ENCODE measurements around the gene ITPK1. TPM values are rescaled to one million over a fixed set of nuclear protein-coding genes. Genes with fewer than 3 reads are reported as not detected.

The ITPK1 gene
- total RNA-seq, 4 donors from 2014 or later: 132 to 172 (median 157) TPM

- DNase-seq: no peak
- Histone ChIP-seq H3K9me3 (no peaks in the 10 kb centered on the region), H3K4me3 (no peak overlapping the region), H3K27ac (peak overlapping the region in 2 of 4 donors; percentile 25 to 44), H3K27me3 (no peaks in the 10 kb centered on the region), H3K36me3 (no peaks in the 10 kb centered on the region), H3K4me1 (peaks cover 0 to 26% (median 12%) of the 10 kb centered on the region in 4 donors)
- TF ChIP-seq CTCF (IDR thresholded peaks at IDR 0.05) (no peak), POLR2A (IDR thresholded peaks at IDR 0.05) (no peak)
Observed at GRCh38 chr14:93085911-93086310, 29.8 kb downstream of the ITPK1 start.

GRCh38 chr14:93084866-93085857 lies 30.6 kb downstream of the ITPK1 start:
- Histone ChIP-seq H3K27ac (peak overlapping the region in 1 of 4 donors; percentile 2), H3K4me3 (no peak overlapping the region), H3K4me1 (peaks cover 0 to 25% (median 14%) of the 10 kb centered on the region in 4 donors), H3K36me3 (no peaks in the 10 kb centered on the region), H3K9me3 (no peaks in the 10 kb centered on the region), H3K27me3 (no peaks in the 10 kb centered on the region)
- no peak for DNase-seq
- TF ChIP-seq POLR2A (IDR thresholded peaks at IDR 0.05): no peak

- Histone ChIP-seq H3K27ac (no peak overlapping the region), H3K9me3 (no peaks in the 10 kb centered on the region)
- DNase-seq: no peak
Observed at GRCh38 chr14:93084402-93084801, 31.3 kb downstream of the ITPK1 start.

GRCh38 chr14:93083917-93084316 lies 31.8 kb downstream of the ITPK1 start:
- TF ChIP-seq CTCF (IDR thresholded peaks at IDR 0.05) (no peak), POLR2A (IDR thresholded peaks at IDR 0.05) (no peak)
- Histone ChIP-seq H3K4me1 (peaks cover 0 to 24% (median 18%) of the 10 kb centered on the region in 4 donors), H3K4me3 (no peak overlapping the region), H3K36me3 (no peaks in the 10 kb centered on the region), H3K27me3 (no peaks in the 10 kb centered on the region), H3K9me3 (no peaks in the 10 kb centered on the region), H3K27ac (no peak overlapping the region)
- no peak for DNase-seq

More at GRCh38 chr14:93084402-93084801, 31.3 kb downstream of the ITPK1 start:
- TF ChIP-seq CTCF (IDR thresholded peaks at IDR 0.05) (no peak), POLR2A (IDR thresholded peaks at IDR 0.05) (no peak)
- Histone ChIP-seq H3K36me3 (no peaks in the 10 kb centered on the region), H3K27me3 (no peaks in the 10 kb centered on the region), H3K4me3 (no peak overlapping the region), H3K4me1 (peaks cover 0 to 23% (median 16%) of the 10 kb centered on the region in 4 donors)

GRCh38 chr14:93082576-93083001 lies 33.1 kb downstream of the ITPK1 start:
- no peak overlapping the region for H3K4me3 ChIP-seq
- no peak for DNase-seq
- no peaks in the 10 kb centered on the region for H3K9me3 ChIP-seq
- TF ChIP-seq POLR2A (IDR thresholded peaks at IDR 0.05) (no peak), CTCF (IDR thresholded peaks at IDR 0.05) (no peak)
- H3K4me1 ChIP-seq: peaks cover 0 to 24% (median 20%) of the 10 kb centered on the region in 4 donors
- H3K27ac ChIP-seq: peak overlapping the region in 3 of 4 donors; percentile 23 to 74 (median 52)
- H3K36me3 ChIP-seq: no peaks in the 10 kb centered on the region
- H3K27me3 ChIP-seq: no peaks in the 10 kb centered on the region
